ENCODE results near the gene CLGN. TPM values are rescaled to one million over a fixed set of nuclear protein-coding genes. Genes with fewer than 3 reads are reported as not detected.
A peak's percentile ranks its signal among the peaks of the same experiment; 100 is the strongest.

CLGN gene
- total and polyA plus RNA-seq, 10 of the 15 experiments (the other 5 are each of a cell fraction or from before 2014, with no cell fraction given), result 0.11 to 1.0 (median 0.62) TPM

GRCh38 chr4:140427919-140428471, 547 bp upstream of the CLGN start:
- H3K9ac ChIP-seq (ENCODE audit: control insufficient read depth, insufficient read depth, low read length), result no peak overlapping the region
- ChIA-PET SMC1A (ENCODE audit: uncharacterized antibody, unreplicated experiment) (no interaction called here), POLR2A (no interaction called here), CTCF (interaction anchor here (1.8 kb wide), 1 partner anchor 68 kb away, joined by 4 read pairs; no protein-coding TSS in a partner anchor), RAD21 (ENCODE audit: unreplicated experiment) (no interaction called here)
- intact Hi-C loops (cut with micrococcal nuclease; ENCODE audit: unreplicated experiment) (loop anchor here (5.0 kb wide), 1 partner anchor 424 kb away; no protein-coding TSS in a partner anchor), in situ Hi-C loops (cut with MboI) (no loop called here)
- no peaks in the 10 kb centered on the region for H3K9me3 ChIP-seq (replicated peaks; ENCODE audit: control insufficient read depth, insufficient read depth, low read length)
- 15% methylated on average over 7 of the region's 7 CpGs for WGBS (ENCODE audit: insufficient coverage, insufficient replicate concordance, low lambda C conversion rate, missing lambda C conversion rate)
- DNase-seq (ENCODE audit: low read depth, low spot score), result no peak
- FAIRE-seq, result peak; percentile 65
- no peak for ATAC-seq
- H3K4me3 ChIP-seq, result peak overlapping the region; percentile 55; the same call in 1 of the 2 replicates
- peak overlapping the region; percentile 95 for H2AFZ ChIP-seq (ENCODE audit: control insufficient read depth, low read depth, low read length)
- no peaks in the 10 kb centered on the region for H3K79me2 ChIP-seq (ENCODE audit: control insufficient read depth, insufficient read depth, low read length)
- H3K27ac ChIP-seq (ENCODE audit: control insufficient read depth, insufficient read depth), result no peak overlapping the region
- peaks cover 0 to 5% of the 10 kb centered on the region in 2 experiments; a peak in 2 of 4 replicates for H3K27me3 ChIP-seq (replicated peaks in 1 of 2; ENCODE audit: control insufficient read depth in 2 of 2, insufficient read depth in 2 of 2, low read length in 1 of 2)
- no peaks in the 10 kb centered on the region for H3K36me3 ChIP-seq (ENCODE audit: control insufficient read depth in 2 of 2, insufficient read depth in 2 of 2, low read length in 1 of 2)
- TF ChIP-seq TARDBP (IDR thresholded peaks at IDR 0.05; ENCODE audit: borderline replicate concordance) (no peak), BMI1 (IDR thresholded peaks at IDR 0.05; ENCODE audit: borderline replicate concordance) (no peak), LARP7 (IDR thresholded peaks at IDR 0.05) (no peak), POLR2AphosphoS2 (IDR thresholded peaks at IDR 0.05; ENCODE audit: low read depth, low read length) (no peak), HDAC2 (IDR thresholded peaks at IDR 0.05) (no peak), SRF (IDR thresholded peaks at IDR 0.05; ENCODE audit: low read depth in 2 of 2, low read length in 2 of 2) (no peak), EP300 (IDR thresholded peaks at IDR 0.05; ENCODE audit: borderline replicate concordance in 1 of 2, control insufficient read depth in 1 of 2, low read depth in 2 of 2, low read length in 2 of 2) (no peak), PAX8 (IDR thresholded peaks at IDR 0.05) (no peak), MAX (IDR thresholded peaks at IDR 0.05; ENCODE audit: low read depth, low read length) (no peak), IKZF2 (IDR thresholded peaks at IDR 0.05) (no peak), FOS (IDR thresholded peaks at IDR 0.05; ENCODE audit: borderline replicate concordance, extremely low read depth, insufficient read length) (no peak), SMARCA5 (IDR thresholded peaks at IDR 0.05) (no peak), SKIL (IDR thresholded peaks at IDR 0.05; ENCODE audit: low read depth, poor library complexity, severe bottlenecking) (no peak), GATAD2B (conservative IDR thresholded peaks at IDR 0.05; ENCODE audit: low read depth) (no peak), HDAC6 (IDR thresholded peaks at IDR 0.05; ENCODE audit: unreplicated experiment) (no peak)
- H4K20me1 ChIP-seq (ENCODE audit: control insufficient read depth, insufficient read depth), result no peaks in the 10 kb centered on the region
- peaks cover 5% of the 10 kb centered on the region; the same call in 1 of the 2 replicates for H3K4me1 ChIP-seq (ENCODE audit: control insufficient read depth, insufficient read depth, low read length)
- peak overlapping the region; percentile 97 for H3K4me2 ChIP-seq (ENCODE audit: control insufficient read depth, insufficient read depth)
- BruUV-seq (replicated peaks), result no TSS peak
